GM11168 (cell line): Measurements from ENCODE around the gene RSRC1.
"Not testable (repeated sequence)": the region's sequence is repeated elsewhere in the genome, so short reads cannot be mapped to it uniquely, and the experiment has no call there.

Experiments
- in situ Hi-C: fragments of 300-500 bp; cut with MboI; formaldehyde crosslinking; loops from one replicate; pipeline ENCODE4 v1.12.0; 2022; ENCODE audit warnings: low sequenced_read_pairs; ENCODE audit not compliant: unreplicated experiment

The RSRC1 gene, protein sequence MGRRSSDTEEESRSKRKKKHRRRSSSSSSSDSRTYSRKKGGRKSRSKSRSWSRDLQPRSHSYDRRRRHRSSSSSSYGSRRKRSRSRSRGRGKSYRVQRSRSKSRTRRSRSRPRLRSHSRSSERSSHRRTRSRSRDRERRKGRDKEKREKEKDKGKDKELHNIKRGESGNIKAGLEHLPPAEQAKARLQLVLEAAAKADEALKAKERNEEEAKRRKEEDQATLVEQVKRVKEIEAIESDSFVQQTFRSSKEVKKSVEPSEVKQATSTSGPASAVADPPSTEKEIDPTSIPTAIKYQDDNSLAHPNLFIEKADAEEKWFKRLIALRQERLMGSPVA

GRCh38 chr3:158109804-158110657, at the start of gene RSRC1:
TSS of gene RSRC1 (plus strand) at chr3:158110089. CDS start at chr3:158122105, 12,016 bp downstream.
- in situ Hi-C loops = loop anchor here (25.0 kb wide), 2 partner anchors 202 to 302 kb away; no protein-coding TSS in a partner anchor

- in situ Hi-C loops = not testable (repeated sequence)
Observed at GRCh38 chr3:158065574-158065973, 44.3 kb upstream of the RSRC1 start.

GRCh38 chr3:158072790-158073189, 37.1 kb upstream of the RSRC1 start:
- in situ Hi-C loops = no loop called here

- in situ Hi-C loops = no loop called here
Observed at GRCh38 chr3:158074591-158074990, 35.3 kb upstream of the RSRC1 start.

GRCh38 chr3:158079599-158079998, 30.3 kb upstream of the RSRC1 start:
- in situ Hi-C loops = no loop called here

- in situ Hi-C loops = no loop called here
Observed at GRCh38 chr3:158084651-158085050, 25.2 kb upstream of the RSRC1 start.

GRCh38 chr3:158085358-158085757, 24.5 kb upstream of the RSRC1 start:
- in situ Hi-C loops = no loop called here

DNA sequence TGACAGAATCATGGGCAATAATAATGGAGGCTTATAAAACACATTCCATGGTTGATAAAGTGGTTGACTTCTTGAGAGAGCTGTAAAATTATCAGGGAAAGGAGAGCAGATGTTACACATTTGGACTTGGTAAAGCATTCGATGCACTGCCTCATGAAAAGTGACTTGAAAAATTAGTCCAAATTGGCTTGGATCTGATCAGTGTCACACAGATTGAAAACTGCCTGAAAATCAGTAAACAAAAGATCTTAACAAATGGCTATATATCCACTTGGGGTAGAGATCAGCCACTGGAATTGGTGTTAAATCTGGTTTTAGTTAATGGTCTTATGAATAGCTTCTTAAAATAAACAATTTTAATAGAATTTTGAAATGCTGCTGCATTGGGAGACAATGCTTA, 24.0 kb upstream of the RSRC1 start:
- in situ Hi-C loops = no loop called here

DNA sequence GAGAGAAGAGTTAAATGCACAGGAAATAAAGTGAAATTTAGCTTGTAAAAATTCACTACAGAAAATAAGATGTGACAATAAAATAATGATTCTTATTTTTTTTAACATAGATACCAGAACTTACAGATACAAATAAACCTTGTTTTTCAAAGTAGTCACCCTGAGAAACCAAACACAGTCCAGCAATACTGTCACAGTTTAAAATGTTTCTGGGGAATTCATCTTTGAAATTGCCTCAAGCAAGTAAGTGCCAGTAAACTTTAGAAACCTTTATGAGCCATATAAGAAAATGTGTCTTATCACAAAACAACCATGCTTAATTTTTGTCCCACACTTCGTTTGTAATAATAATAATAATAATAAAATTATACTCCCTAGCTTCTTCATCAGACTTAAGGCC, 23.5 kb upstream of the RSRC1 start:
- in situ Hi-C loops = no loop called here

DNA sequence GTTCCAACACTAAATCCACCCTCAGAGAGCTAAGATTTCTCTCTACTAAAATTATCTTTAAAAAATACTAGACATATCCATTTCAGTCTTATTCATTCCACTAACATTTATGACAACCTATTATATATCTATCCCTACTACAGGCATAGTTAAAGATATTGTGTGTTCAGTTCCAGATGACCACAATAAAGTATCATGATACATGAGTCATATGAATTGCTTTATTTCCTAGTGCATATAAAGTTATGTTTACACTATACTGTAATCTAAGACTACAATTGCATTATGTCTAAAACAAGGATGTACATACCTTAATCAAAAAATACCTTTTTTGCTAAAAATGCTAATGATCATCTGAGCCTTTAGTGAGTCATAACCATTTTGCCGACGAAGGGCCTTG, 23.1 kb upstream of the RSRC1 start:
- in situ Hi-C loops = no loop called here

- in situ Hi-C loops = no loop called here
Observed at GRCh38 chr3:158091531-158091930, 18.4 kb upstream of the RSRC1 start.

GRCh38 chr3:158093526-158093925, 16.4 kb upstream of the RSRC1 start:
- in situ Hi-C loops = no loop called here

- in situ Hi-C loops = no loop called here
Observed at GRCh38 chr3:158094235-158095110, 15.4 kb upstream of the RSRC1 start.

DNA sequence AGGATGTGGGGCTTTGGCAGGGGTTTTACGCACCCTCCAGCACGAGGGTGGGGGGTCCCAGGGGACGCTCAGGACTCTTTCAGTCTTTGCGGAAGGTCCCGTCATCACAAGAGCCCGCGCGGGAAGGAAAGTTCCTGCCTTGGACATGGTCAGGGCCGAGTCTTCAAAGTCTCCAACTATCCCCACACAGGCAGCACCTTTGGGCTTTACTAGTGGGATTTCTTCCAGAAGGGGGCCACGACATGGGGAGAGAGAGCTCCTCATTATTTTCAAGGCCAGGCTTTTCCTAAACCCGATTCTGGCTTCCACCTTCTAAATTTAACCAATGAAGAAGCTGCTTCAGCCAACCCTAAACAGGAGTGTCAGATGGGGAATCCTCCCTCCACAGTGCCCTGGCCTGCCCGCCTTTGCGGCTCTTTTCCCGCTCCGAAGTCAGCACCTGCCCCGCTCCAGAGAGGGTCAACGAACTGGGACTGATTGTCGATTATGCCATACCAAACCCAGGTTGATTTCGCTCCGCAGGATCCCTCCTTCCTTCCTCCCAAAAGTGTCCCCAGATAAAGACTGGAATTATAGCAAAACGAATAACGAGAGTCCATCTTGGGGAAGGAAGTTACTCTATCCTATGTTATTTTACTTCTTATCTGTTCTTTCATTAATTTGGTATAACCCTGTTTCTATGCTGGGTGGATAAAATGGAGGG, 14.6 kb upstream of the RSRC1 start:
- in situ Hi-C loops = no loop called here

DNA sequence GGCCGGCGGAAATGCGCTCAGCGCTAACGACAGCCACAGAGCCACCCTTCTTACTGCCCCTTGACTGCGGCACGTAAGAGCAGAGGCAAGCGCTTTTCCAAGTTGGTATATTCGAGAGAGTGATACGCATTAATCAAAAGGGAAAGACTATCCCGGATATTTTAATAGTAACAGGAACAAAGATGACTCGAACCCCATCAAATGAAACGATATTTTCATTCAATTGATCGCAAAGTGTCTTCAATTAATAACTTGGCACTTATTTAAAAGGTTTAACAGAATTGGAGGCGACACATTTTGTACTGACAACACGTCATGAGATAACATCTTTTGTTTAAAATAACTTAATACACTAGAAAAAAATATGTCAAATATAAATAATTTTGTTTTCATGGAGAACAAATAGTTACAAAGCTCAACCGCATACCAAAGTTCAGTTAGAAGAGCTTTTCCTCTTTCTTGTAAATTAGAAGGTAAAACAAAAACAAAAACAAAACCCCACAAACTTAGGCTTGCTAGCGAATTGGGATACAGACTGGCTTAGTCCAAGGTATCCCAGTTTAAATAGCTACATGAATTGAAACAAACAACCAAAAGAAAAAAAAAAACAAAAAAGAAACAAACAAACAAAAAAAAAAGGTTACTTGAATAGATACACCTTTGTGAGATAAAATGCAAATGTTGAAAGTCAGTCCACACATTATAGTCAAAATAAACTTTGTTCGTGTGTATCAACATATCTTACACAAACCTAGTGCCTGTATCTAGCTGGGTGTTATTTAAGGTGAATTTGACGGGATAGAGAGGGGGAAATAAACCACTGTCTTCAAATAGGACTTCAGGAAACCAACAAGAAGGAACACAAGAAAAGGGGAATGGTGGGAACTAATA, 13.8 kb upstream of the RSRC1 start:
- in situ Hi-C loops = no loop called here

- in situ Hi-C loops = no loop called here
Observed at GRCh38 chr3:158097081-158097592, 12.8 kb upstream of the RSRC1 start.

GRCh38 chr3:158097593-158098308, 12.1 kb upstream of the RSRC1 start:
- in situ Hi-C loops = no loop called here

DNA sequence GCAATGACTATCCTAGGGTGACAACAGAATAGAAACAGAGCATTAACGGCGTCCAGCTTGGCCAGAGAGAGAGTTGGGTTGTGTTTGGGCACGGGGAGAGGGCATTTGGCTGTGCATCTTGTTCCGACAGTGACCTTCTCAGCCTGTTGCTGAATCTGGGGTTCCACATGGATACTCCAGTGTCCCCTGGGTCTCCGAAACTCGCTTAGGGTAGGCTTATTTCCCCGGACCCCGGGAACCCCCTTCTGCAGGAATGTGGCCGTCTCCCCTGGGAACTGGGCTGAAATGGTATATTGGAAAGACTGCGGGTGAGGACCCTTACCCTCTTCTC, 11.6 kb upstream of the RSRC1 start:
- in situ Hi-C loops = no loop called here
